Posterior vena cava (tissue), 2 donors: Measurements from ENCODE around the gene LIPC. TPM values are rescaled to one million over a fixed set of nuclear protein-coding genes. Genes with fewer than 3 reads are reported as not detected.

Experiments
- DNase-seq: peaks from one replicate; pipeline ENCODE4 v3.0.0-alpha.2; 2020; ENCODE audit warnings: low spot score
- intact Hi-C, 2 donors: fragments of 100-400 bp; cut with DNase I; formaldehyde crosslinking; loops; one replicate each; pipeline versions ENCODE4 v1.14.1 to v1.14.2; 2022 to 2023
- total RNA-seq, 2 donors: library from RNA; stranded (reverse); fragmentation: NEBNext Ultra II Directional; extraction: Animal tissue kit (Norgen Biotek cat#: 25700); gene quantifications; one replicate each; pipeline ENCODE4 v1.2.1, GENCODE V29; 2021
- donor health status: DM: yes; HTN: yes; CAD: no.
- donor health status: DM: yes; HTN: yes; CAD: no.

The LIPC gene
- total RNA-seq, 2 donors from 2014 or later = 0.14 to 1.2 TPM

GRCh38 chr15:58555162-58556027 is 123.6 kb downstream of the LIPC start:
- intact Hi-C loops = no loop called here
- DNase-seq = no peak

- no peak for DNase-seq
- intact Hi-C loops = no loop called here
Measured at GRCh38 chr15:58556028-58556361, 124.2 kb downstream of the LIPC start.

- intact Hi-C loops = no loop called here
Measured at GRCh38 chr15:58556541-58556940, 124.8 kb downstream of the LIPC start.

GRCh38 chr15:58558777-58559176 is 127.0 kb downstream of the LIPC start:
- intact Hi-C loops = no loop called here

More at GRCh38 chr15:58556541-58556940, 124.8 kb downstream of the LIPC start:
- no peak for DNase-seq

GRCh38 chr15:58559904-58560588 is 128.3 kb downstream of the LIPC start:
- no peak for DNase-seq

More at GRCh38 chr15:58558777-58559176, 127.0 kb downstream of the LIPC start:
- no peak for DNase-seq

GRCh38 chr15:58561321-58561720 is 129.5 kb downstream of the LIPC start:
- intact Hi-C loops = no loop called here

More at GRCh38 chr15:58559904-58560588, 128.3 kb downstream of the LIPC start:
- intact Hi-C loops = no loop called here

GRCh38 chr15:58562135-58562534 is 130.3 kb downstream of the LIPC start:
- intact Hi-C loops = no loop called here
- no peak for DNase-seq

More at GRCh38 chr15:58561321-58561720, 129.5 kb downstream of the LIPC start:
- no peak for DNase-seq

GRCh38 chr15:58564981-58565380 is 133.2 kb downstream of the LIPC start:
- intact Hi-C loops = loop anchor here in 1 of 2 donors (2.0 kb wide), 1 partner anchor 40 kb away; no protein-coding TSS in a partner anchor
- DNase-seq = no peak

- DNase-seq = no peak
Measured at GRCh38 chr15:58565619-58566018, 133.8 kb downstream of the LIPC start.

GRCh38 chr15:58566029-58566428 is 134.2 kb downstream of the LIPC start:
- no peak for DNase-seq
- intact Hi-C loops = no loop called here

More at GRCh38 chr15:58565619-58566018, 133.8 kb downstream of the LIPC start:
- intact Hi-C loops = loop anchor here in 1 of 2 donors (2.0 kb wide), 1 partner anchor 39 kb away; no protein-coding TSS in a partner anchor

GRCh38 chr15:58568157-58568571 is 136.4 kb downstream of the LIPC start:
- intact Hi-C loops = no loop called here
- no peak for DNase-seq

GRCh38 chr15:58569455-58569854 is 137.7 kb downstream of the LIPC start:
- no peak for DNase-seq
- intact Hi-C loops = no loop called here

GRCh38 chr15:58571491-58571890 is 139.7 kb downstream of the LIPC start:
- intact Hi-C loops = no loop called here
- DNase-seq = no peak

GRCh38 chr15:58572521-58572920 is 140.7 kb downstream of the LIPC start:
- DNase-seq = no peak
- intact Hi-C loops = no loop called here

GRCh38 chr15:58573270-58573669 is 141.5 kb downstream of the LIPC start:
- DNase-seq = no peak
- intact Hi-C loops = no loop called here

GRCh38 chr15:58574631-58575030 is 142.8 kb downstream of the LIPC start:
- DNase-seq = no peak
- intact Hi-C loops = no loop called here

- no peak for DNase-seq
- intact Hi-C loops = no loop called here
Measured at GRCh38 chr15:58575045-58575786, 143.4 kb downstream of the LIPC start.

- DNase-seq = no peak
- intact Hi-C loops = no loop called here
Measured at GRCh38 chr15:58576657-58577056, 144.9 kb downstream of the LIPC start.

GRCh38 chr15:58582160-58582559 is 150.4 kb downstream of the LIPC start:
- no peak for DNase-seq
- intact Hi-C loops = no loop called here
